Activated CD4-positive, alpha-beta T cell treated with anti-CD3 and anti-CD28 coated beads, Interleukin-2, Interleukin-6, amounts not matched to agents 100 ng/mL and 50 ng/mL, durations not matched to agents 16 hours and 8 hours (primary cell): ENCODE measurements around the gene AMOTL2.

Experiments
- DNase-seq: peaks from one replicate; pipeline ENCODE4 v3.0.0-alpha.2; 2020

AMOTL2 gene

GRCh38 chr3:134374105-134374790, at the start of gene AMOTL2:
AMOTL2 (minus strand) TSS chr3:134374447; CDS start chr3:134371433, 3,014 bp downstream.
- DNase-seq: peak; percentile 15

- DNase-seq: no peak
These were observed 48.9 kb upstream of the AMOTL2 start for GRCh38 chr3:134423153-134423552.

GRCh38 chr3:134419960-134420321, 45.7 kb upstream of the AMOTL2 start:
- no peak for DNase-seq

- no peak for DNase-seq
These were observed 45.1 kb upstream of the AMOTL2 start for GRCh38 chr3:134419214-134419959.

GRCh38 chr3:134409041-134409440, 34.8 kb upstream of the AMOTL2 start:
- DNase-seq: no peak

- no peak for DNase-seq
These were observed 33.0 kb upstream of the AMOTL2 start for GRCh38 chr3:134407239-134407625.

- DNase-seq: no peak
These were observed 32.3 kb upstream of the AMOTL2 start for GRCh38 chr3:134406331-134407238.

GRCh38 chr3:134404366-134404885, 30.2 kb upstream of the AMOTL2 start:
- no peak for DNase-seq

GRCh38 chr3:134397755-134398154, 23.5 kb upstream of the AMOTL2 start:
- DNase-seq: no peak

GRCh38 chr3:134395103-134395502, 20.9 kb upstream of the AMOTL2 start:
- no peak for DNase-seq

GRCh38 chr3:134394380-134394779, 20.1 kb upstream of the AMOTL2 start:
- DNase-seq: no peak

GRCh38 chr3:134393074-134393473, 18.8 kb upstream of the AMOTL2 start:
- DNase-seq: no peak

GRCh38 chr3:134392336-134392983, 18.2 kb upstream of the AMOTL2 start:
- no peak for DNase-seq

- DNase-seq: no peak
These were observed 15.6 kb upstream of the AMOTL2 start for GRCh38 chr3:134389865-134390264.

GRCh38 chr3:134388788-134389485, 14.7 kb upstream of the AMOTL2 start:
- no peak for DNase-seq

- no peak for DNase-seq
These were observed 14.0 kb upstream of the AMOTL2 start for GRCh38 chr3:134388292-134388691.

- no peak for DNase-seq
These were observed 13.0 kb upstream of the AMOTL2 start for GRCh38 chr3:134387293-134387692.

GRCh38 chr3:134384963-134385362, 10.7 kb upstream of the AMOTL2 start:
- no peak for DNase-seq

GRCh38 chr3:134381831-134382442, 7.7 kb upstream of the AMOTL2 start:
- no peak for DNase-seq

GRCh38 chr3:134381076-134381475, 6.8 kb upstream of the AMOTL2 start:
- no peak for DNase-seq

- DNase-seq: no peak
These were observed 6.0 kb upstream of the AMOTL2 start for GRCh38 chr3:134380249-134380648.

- no peak for DNase-seq
These were observed 4.6 kb upstream of the AMOTL2 start for GRCh38 chr3:134378818-134379217.
